Gastroesophageal sphincter (tissue), 4 donors: Measurements from ENCODE around the gene JUN. TPM values are rescaled to one million over a fixed set of nuclear protein-coding genes. Genes with fewer than 3 reads are reported as not detected.

Experiments
- ATAC-seq: fragments of 150-250 bp; one replicate; pipeline ENCODE4 v1.9.1; 2016; ENCODE audit warnings: mild to moderate bottlenecking, moderate library complexity
- H3K27ac ChIP-seq, 4 donors: fragments of 200-600 bp; sonication (generic) in 3 of 4; 1 replicate in 3 of 4; 2 replicates in 1 of 4; pipeline ENCODE4 v1.5.1; 2016 to 2019
- H3K27me3 ChIP-seq: fragments of 200-600 bp; sonication (generic); one replicate; pipeline ENCODE4 v1.5.1; 2019
- H3K36me3 ChIP-seq, 2 donors: fragments of 200-600 bp; sonication (generic); one replicate each; pipeline ENCODE4 v1.5.1; 2019; ENCODE audit warnings: control low read depth in 1 of 2
- H3K4me1 ChIP-seq, 3 donors: fragments of 200-600 bp; sonication (generic); 1 replicate in 2 of 3; 2 replicates in 1 of 3; pipeline ENCODE4 v1.5.1; 2016 to 2019; ENCODE audit warnings: control low read depth in 2 of 3
- H3K4me3 ChIP-seq, 2 donors: fragments of 200-600 bp; sonication (generic); one replicate each; pipeline ENCODE4 v1.5.1; 2019; ENCODE audit warnings: mild to moderate bottlenecking in 1 of 2, moderate library complexity in 1 of 2
- H3K9me3 ChIP-seq, 3 donors: fragments of 200-600 bp; sonication (generic); one replicate each; pipeline ENCODE4 v1.5.1; 2017 to 2019; ENCODE audit warnings: control low read depth in 2 of 3
- EP300 ChIP-seq: sonication (generic); formaldehyde crosslinking; IDR thresholded peaks from one replicate; pipeline ENCODE4 v1.6.1; 2017; ENCODE audit warnings: antibody characterized with exemption, mild to moderate bottlenecking
- POLR2A ChIP-seq, 2 donors: fragments of 450-650 bp; IDR thresholded peaks; one replicate each; pipeline ENCODE4 v1.6.1; 2017; ENCODE audit warnings: antibody characterized with exemption in 2 of 2, mild to moderate bottlenecking in 2 of 2, moderate library complexity in 1 of 2
- POLR2AphosphoS5 ChIP-seq: sonication (generic); formaldehyde crosslinking; IDR thresholded peaks from one replicate; pipeline ENCODE4 v1.6.1; 2017; ENCODE audit warnings: antibody characterized with exemption
- WGBS, 2 donors: methylation state at CpG; one replicate each; pipeline ENCODE4 v1.1.5; 2018; ENCODE audit warnings: low coverage in 1 of 2; 5-methylcytosine and 5-hydroxymethylcytosine counted together
- total RNA-seq, 4 donors: library from RNA; depleted of rRNA; stranded (reverse); fragments of >200 nt; gene quantifications; one replicate each; pipeline ENCODE4 v1.1.0, GENCODE V29; 2016
- TF ChIP-seq, protein P1 (sequence below), 4 experiments: fragments of 200-600 bp in 2 of 4; fragments of 450-650 bp in 2 of 4; sonication (generic) in 1 of 4; IDR thresholded peaks; one replicate each; pipeline ENCODE4 v1.5.1; 2017 to 2019; ENCODE audit warnings: antibody characterized with exemption in 4 of 4, mild to moderate bottlenecking in 2 of 4, moderate library complexity in 2 of 4

The JUN gene
- total RNA-seq, 4 donors from 2014 or later, result 102 to 145 (median 105) TPM

DNA sequence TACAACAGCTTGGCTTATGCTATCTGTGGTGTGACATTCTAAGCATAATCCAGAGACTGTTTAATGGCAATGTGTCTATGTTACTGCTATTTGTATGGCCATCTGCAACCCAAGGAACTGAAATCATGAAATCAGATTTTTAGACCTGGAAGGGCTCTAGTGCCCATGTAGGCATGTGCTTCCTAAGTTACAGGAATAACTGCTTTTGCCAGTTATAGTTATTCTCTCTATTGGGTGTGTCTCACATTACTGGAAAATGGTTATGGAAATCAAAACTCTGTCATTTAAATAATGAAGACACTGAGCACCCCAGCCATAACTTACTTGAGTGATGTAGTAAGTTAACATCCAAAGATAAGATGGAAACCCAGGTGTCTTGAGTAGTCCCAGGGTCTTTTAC, 12.6 kb upstream of the JUN start:
- H3K27ac ChIP-seq, result no peak overlapping the region
- ATAC-seq, result no peak
- no peak overlapping the region for H3K4me3 ChIP-seq
- no peaks in the 10 kb centered on the region for H3K36me3 ChIP-seq
- H3K27me3 ChIP-seq, result no peaks in the 10 kb centered on the region
- no peaks in the 10 kb centered on the region for H3K4me1 ChIP-seq
- TF ChIP-seq POLR2AphosphoS5 (no peak), POLR2A (IDR thresholded peaks at IDR 0.05) (no peak), EP300 (no peak)
- TF ChIP-seq, protein P1, sequence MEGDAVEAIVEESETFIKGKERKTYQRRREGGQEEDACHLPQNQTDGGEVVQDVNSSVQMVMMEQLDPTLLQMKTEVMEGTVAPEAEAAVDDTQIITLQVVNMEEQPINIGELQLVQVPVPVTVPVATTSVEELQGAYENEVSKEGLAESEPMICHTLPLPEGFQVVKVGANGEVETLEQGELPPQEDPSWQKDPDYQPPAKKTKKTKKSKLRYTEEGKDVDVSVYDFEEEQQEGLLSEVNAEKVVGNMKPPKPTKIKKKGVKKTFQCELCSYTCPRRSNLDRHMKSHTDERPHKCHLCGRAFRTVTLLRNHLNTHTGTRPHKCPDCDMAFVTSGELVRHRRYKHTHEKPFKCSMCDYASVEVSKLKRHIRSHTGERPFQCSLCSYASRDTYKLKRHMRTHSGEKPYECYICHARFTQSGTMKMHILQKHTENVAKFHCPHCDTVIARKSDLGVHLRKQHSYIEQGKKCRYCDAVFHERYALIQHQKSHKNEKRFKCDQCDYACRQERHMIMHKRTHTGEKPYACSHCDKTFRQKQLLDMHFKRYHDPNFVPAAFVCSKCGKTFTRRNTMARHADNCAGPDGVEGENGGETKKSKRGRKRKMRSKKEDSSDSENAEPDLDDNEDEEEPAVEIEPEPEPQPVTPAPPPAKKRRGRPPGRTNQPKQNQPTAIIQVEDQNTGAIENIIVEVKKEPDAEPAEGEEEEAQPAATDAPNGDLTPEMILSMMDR (IDR thresholded peaks at IDR 0.05), result no peak
- no peaks in the 10 kb centered on the region for H3K9me3 ChIP-seq

DNA sequence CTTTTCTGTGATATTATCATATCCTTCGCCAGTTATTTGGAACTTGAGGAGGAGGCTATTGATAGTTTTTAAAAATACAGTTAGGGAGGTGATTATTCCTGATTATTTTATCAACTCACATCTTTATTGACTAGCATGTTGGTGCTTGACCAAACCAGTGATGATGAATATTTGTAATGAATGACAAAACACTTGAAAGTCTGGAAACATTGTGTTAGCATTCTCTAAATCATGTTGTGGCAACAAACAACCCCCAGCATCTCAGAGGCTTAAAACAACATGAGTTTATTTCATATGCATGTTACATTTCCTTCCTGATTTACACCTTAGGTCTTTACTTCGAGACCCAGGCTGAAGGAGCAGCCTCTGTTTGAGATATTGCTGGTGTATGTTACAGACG, 10.7 kb upstream of the JUN start:
- Histone ChIP-seq H3K27me3 (no peaks in the 10 kb centered on the region), H3K36me3 (no peaks in the 10 kb centered on the region), H3K4me1 (no peaks in the 10 kb centered on the region), H3K27ac (no peak overlapping the region), H3K4me3 (no peak overlapping the region), H3K9me3 (no peaks in the 10 kb centered on the region)
- no peak for TF ChIP-seq EP300
- TF ChIP-seq, protein P1 (IDR thresholded peaks at IDR 0.05), result no peak
- no peak for TF ChIP-seq POLR2A (IDR thresholded peaks at IDR 0.05)
- no peak for TF ChIP-seq POLR2AphosphoS5
- 88 to 92% methylated on average over 2 to 3 of the region's 3 CpGs for WGBS, 2 donors
- ATAC-seq, result no peak

DNA sequence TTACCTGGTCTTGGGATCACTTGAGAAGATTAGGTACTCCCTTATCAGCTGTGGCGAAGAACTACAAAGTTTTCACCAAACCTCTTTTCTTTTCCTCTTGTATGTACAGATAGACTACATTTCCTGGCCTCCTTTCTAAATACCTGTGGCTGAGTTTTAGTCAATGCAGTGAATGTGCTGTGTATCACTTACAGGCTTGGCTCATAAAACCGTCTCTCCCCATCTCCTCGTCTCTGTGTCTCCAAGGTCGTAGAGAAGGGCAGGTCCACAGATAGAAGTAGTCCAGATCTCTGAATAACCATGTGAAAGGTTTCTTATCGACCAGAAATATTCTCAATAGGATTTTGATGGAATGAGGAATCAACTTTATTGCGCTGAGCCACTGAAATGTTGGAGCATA, 9.0 kb upstream of the JUN start:
- H3K4me1 ChIP-seq, result no peaks in the 10 kb centered on the region
- H3K27ac ChIP-seq, result no peak overlapping the region
- TF ChIP-seq POLR2AphosphoS5, result no peak
- TF ChIP-seq, protein P1 (IDR thresholded peaks at IDR 0.05), result no peak
- TF ChIP-seq EP300, result no peak
- no peak for TF ChIP-seq POLR2A (IDR thresholded peaks at IDR 0.05)
- no peaks in the 10 kb centered on the region for H3K27me3 ChIP-seq
- no peak overlapping the region for H3K4me3 ChIP-seq
- WGBS, 2 donors, result 84 to 92% methylated on average over 2 to 6 of the region's 6 CpGs
- H3K36me3 ChIP-seq, result no peaks in the 10 kb centered on the region
- ATAC-seq, result no peak
- H3K9me3 ChIP-seq, result no peaks in the 10 kb centered on the region

DNA sequence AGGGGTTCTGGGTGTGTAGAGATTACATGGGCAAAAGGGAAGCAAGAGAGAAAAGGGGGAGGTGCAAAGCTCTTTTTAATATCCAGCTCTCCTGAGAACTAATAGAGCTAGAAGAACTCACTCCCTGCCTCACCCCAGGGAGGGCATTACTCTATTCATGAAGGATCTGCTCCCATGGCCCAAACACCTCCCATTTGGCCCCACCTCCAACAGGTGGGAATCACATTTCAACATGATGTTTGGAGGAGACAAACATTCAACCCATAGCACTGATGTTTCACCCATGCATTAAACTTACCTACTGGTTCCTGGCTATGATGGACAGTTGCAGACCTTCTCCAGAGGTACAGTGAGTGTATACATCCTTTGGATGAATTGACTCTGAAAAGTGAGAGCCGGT, 7.3 kb upstream of the JUN start:
- no peaks in the 10 kb centered on the region for H3K36me3 ChIP-seq
- no peaks in the 10 kb centered on the region for H3K27me3 ChIP-seq
- WGBS, 2 donors, result 100% methylated on average over 1 of the region's 1 CpG
- peaks cover 0 to 6% (median 0%) of the 10 kb centered on the region in 3 donors for H3K4me1 ChIP-seq
- ATAC-seq, result no peak
- H3K9me3 ChIP-seq, result no peaks in the 10 kb centered on the region
- H3K4me3 ChIP-seq, result no peak overlapping the region
- TF ChIP-seq POLR2A (IDR thresholded peaks at IDR 0.05), result no peak
- no peak for TF ChIP-seq EP300
- TF ChIP-seq, protein P1 (IDR thresholded peaks at IDR 0.05), result no peak
- H3K27ac ChIP-seq, result no peak overlapping the region

DNA sequence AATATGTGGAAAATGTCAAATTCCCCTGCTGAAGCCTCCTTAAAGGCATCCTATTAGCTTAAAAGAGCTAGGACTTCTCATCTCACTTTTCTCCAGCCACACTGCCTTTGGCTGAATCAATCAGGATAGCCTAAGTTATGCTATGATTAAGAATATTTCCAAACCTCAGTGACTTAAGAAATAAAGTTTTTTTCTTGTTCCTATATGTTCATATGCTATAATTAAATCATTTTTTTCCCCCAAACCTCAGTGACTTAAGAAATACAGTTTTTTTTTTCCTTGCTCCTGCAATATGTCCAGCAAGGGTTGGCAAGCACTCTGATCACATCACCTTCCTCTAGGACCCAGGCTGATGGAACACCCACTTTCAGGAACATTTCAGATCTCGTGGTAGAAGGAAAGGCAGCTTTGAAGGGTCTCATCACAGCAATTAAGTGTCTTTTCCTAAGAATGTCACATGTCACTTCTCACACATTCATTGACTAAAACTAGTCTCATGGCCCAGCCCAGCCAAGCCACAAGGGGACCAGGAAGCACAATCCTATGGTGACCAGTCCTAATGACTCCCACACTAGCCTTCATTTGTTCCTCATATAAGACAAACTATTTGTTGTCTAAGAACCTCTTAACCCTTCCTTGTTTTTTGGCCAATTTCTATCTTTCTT, 6.3 kb upstream of the JUN start:
- H3K4me3 ChIP-seq, result no peak overlapping the region
- no peaks in the 10 kb centered on the region for H3K9me3 ChIP-seq
- no peak overlapping the region for H3K27ac ChIP-seq
- H3K27me3 ChIP-seq, result no peaks in the 10 kb centered on the region
- no peaks in the 10 kb centered on the region for H3K36me3 ChIP-seq
- H3K4me1 ChIP-seq, result peaks cover 0 to 14% (median 0%) of the 10 kb centered on the region in 3 donors
- ATAC-seq, result no peak
- 86% methylated on average over 1 of the region's 1 CpG; no CpG with 5 or more reads in 1 of the 2 donors for WGBS, 2 donors
- TF ChIP-seq POLR2A (IDR thresholded peaks at IDR 0.05), result no peak
- TF ChIP-seq, protein P1 (IDR thresholded peaks at IDR 0.05), result no peak
- no peak for TF ChIP-seq EP300
- no peak for TF ChIP-seq POLR2AphosphoS5
